DOHH2 (cell line): ENCODE measurements around the gene FOLR2.

Experiments used
- EZH2phosphoT487 ChIP-seq: fragments of 200-600 bp; sonication (generic); IDR thresholded peaks from 2 replicates; pipeline ENCODE4 v1.6.1; 2017; ENCODE audit warnings: borderline replicate concordance, mild to moderate bottlenecking, antibody characterized with exemption, low read length, moderate library complexity, mixed read lengths
- TF ChIP-seq, protein P1 (sequence below): fragments of 200-600 bp; sonication (generic); IDR thresholded peaks from one replicate; pipeline ENCODE4 v1.5.1; 2014; ENCODE audit warnings: antibody characterized with exemption, mild to moderate bottlenecking, low read depth, low read length; ENCODE audit not compliant: poor library complexity, severe bottlenecking

GRCh38 chr11:72208281-72208680 is 8.3 kb upstream of the FOLR2 start:
- TF ChIP-seq, protein P1, sequence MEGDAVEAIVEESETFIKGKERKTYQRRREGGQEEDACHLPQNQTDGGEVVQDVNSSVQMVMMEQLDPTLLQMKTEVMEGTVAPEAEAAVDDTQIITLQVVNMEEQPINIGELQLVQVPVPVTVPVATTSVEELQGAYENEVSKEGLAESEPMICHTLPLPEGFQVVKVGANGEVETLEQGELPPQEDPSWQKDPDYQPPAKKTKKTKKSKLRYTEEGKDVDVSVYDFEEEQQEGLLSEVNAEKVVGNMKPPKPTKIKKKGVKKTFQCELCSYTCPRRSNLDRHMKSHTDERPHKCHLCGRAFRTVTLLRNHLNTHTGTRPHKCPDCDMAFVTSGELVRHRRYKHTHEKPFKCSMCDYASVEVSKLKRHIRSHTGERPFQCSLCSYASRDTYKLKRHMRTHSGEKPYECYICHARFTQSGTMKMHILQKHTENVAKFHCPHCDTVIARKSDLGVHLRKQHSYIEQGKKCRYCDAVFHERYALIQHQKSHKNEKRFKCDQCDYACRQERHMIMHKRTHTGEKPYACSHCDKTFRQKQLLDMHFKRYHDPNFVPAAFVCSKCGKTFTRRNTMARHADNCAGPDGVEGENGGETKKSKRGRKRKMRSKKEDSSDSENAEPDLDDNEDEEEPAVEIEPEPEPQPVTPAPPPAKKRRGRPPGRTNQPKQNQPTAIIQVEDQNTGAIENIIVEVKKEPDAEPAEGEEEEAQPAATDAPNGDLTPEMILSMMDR, result no peak
- TF ChIP-seq EZH2phosphoT487, result no peak
